ENCODE results near the gene UNCX. TPM values are rescaled to one million over a fixed set of nuclear protein-coding genes. Genes with fewer than 3 reads are reported as not detected.

The UNCX gene
- total and polyA plus RNA-seq, 2 of the 4 experiments (the other 2 are of a cell fraction) = not detected

- DNase-seq = no peak
Measured at GRCh38 chr7:1260244-1260635, 27.6 kb downstream of the UNCX start.

More at GRCh38 chr7:1260244-1260635, 27.6 kb downstream of the UNCX start:
- no peak overlapping the region for H3K4me3 ChIP-seq (ENCODE audit: insufficient read depth, low read depth, low read length)
- no peak overlapping the region for H4K8ac ChIP-seq (ENCODE audit: low read depth in 2 of 2, low read length in 2 of 2)
- H3K9ac ChIP-seq (ENCODE audit: low read depth, low read length) = no peak overlapping the region
- no peaks in the 10 kb centered on the region for H4K20me1 ChIP-seq (ENCODE audit: insufficient read depth, low read length)
- H3K79me1 ChIP-seq (ENCODE audit: low read depth in 1 of 2, low read length in 2 of 2) = no peaks in the 10 kb centered on the region
- H3K23ac ChIP-seq (ENCODE audit: low read depth, low read length) = no peak overlapping the region
- no peak overlapping the region for H3K4me2 ChIP-seq (ENCODE audit: low read depth, low read length)
- TF ChIP-seq ELK1 (IDR thresholded peaks at IDR 0.05; ENCODE audit: borderline replicate concordance, low read depth, low read length) (no peak), MAZ (IDR thresholded peaks at IDR 0.05; ENCODE audit: borderline replicate concordance, low read depth, low read length) (no peak), NFE2L2 (IDR thresholded peaks at IDR 0.05; ENCODE audit: low read depth, low read length) (no peak), FOS (IDR thresholded peaks at IDR 0.05; ENCODE audit: low read depth, low read length) (no peak), CTCF (conservative IDR thresholded peaks at IDR 0.05; ENCODE audit: low read depth, low read length) (no peak), MAFK (IDR thresholded peaks at IDR 0.05; ENCODE audit: low read depth, low read length) (no peak), MXI1 (IDR thresholded peaks at IDR 0.05; ENCODE audit: borderline replicate concordance, low read depth, low read length) (no peak), SMC3 (IDR thresholded peaks at IDR 0.05; ENCODE audit: low read depth, low read length) (no peak), CEBPB (IDR thresholded peaks at IDR 0.05; ENCODE audit: low read depth, low read length) (no peak), POLR2A (IDR thresholded peaks at IDR 0.05; ENCODE audit: low read depth, low read length) (no peak), BHLHE40 (IDR thresholded peaks at IDR 0.05; ENCODE audit: low read depth, low read length) (no peak), RCOR1 (IDR thresholded peaks at IDR 0.05; ENCODE audit: insufficient replicate concordance, low read length) (no peak), RAD21 (IDR thresholded peaks at IDR 0.05; ENCODE audit: low read length) (no peak), CHD1 (IDR thresholded peaks at IDR 0.05; ENCODE audit: low read depth, low read length) (no peak), RFX5 (IDR thresholded peaks at IDR 0.05; ENCODE audit: low read depth, low read length) (no peak), USF2 (IDR thresholded peaks at IDR 0.05; ENCODE audit: low read depth, low read length) (no peak)
- no peak for ATAC-seq (ENCODE audit: low read depth)
- no peak overlapping the region for H4K5ac ChIP-seq (ENCODE audit: low read depth, low read length)
- no peaks in the 10 kb centered on the region for H3K36me3 ChIP-seq (ENCODE audit: control insufficient read depth, insufficient read depth, low read length)
- dilution Hi-C loops (cut with HindIII; ENCODE audit: low sequenced_read_pairs, unreplicated experiment) (no loop called here), intact Hi-C loops (cut with micrococcal nuclease) (no loop called here), in situ Hi-C loops (cut with MboI; ENCODE audit: low sequenced_read_pairs) (no loop called here)
- no TSS peak for BruUV-seq (replicated peaks)
- H3K9me3 ChIP-seq (ENCODE audit: control insufficient read depth, insufficient read depth, low read length) = no peaks in the 10 kb centered on the region
- no peak overlapping the region for H3K4ac ChIP-seq (ENCODE audit: low read depth, low read length)
- H2AFZ ChIP-seq (replicated peaks; ENCODE audit: low read length, poor library complexity) = no peak overlapping the region
- H3K14ac ChIP-seq (replicated peaks; ENCODE audit: low read depth, low read length) = no peak overlapping the region
- no peak overlapping the region for H2BK15ac ChIP-seq (ENCODE audit: low read depth, low read length)
- H3K9me1 ChIP-seq (ENCODE audit: insufficient read depth, low read length) = no peaks in the 10 kb centered on the region
- POLR2A ChIA-PET (ENCODE audit: unreplicated experiment) = no interaction called here
- no peak overlapping the region for H4K91ac ChIP-seq (ENCODE audit: insufficient read depth, low read depth, low read length)
- no peak overlapping the region for H2BK20ac ChIP-seq (ENCODE audit: low read depth, low read length)
- H2AK5ac ChIP-seq (ENCODE audit: low read depth, low read length) = no peak overlapping the region
- WGBS, 2 experiments (ENCODE audit: extremely low coverage in 2 of 2, insufficient read length in 1 of 2) = 50% methylated on average over 14 of the region's 21 CpGs; no CpG with 5 or more reads in 1 of the 2 experiments
- H3K27me3 ChIP-seq (ENCODE audit: control insufficient read depth, insufficient read depth, low read length) = peaks cover 75% of the 10 kb centered on the region
- H3K18ac ChIP-seq (ENCODE audit: low read depth, low read length) = no peak overlapping the region
- H3K4me1 ChIP-seq (ENCODE audit: control insufficient read depth, insufficient read depth, low read length) = no peaks in the 10 kb centered on the region
- H2AK9ac ChIP-seq (replicated peaks; ENCODE audit: low read depth, low read length, poor library complexity) = no peak overlapping the region
- CTCF ChIA-PET = no interaction called here
- no peak overlapping the region for H2BK120ac ChIP-seq (ENCODE audit: low read depth, low read length)
- H3K27ac ChIP-seq (ENCODE audit: insufficient read depth, low read length) = no peak overlapping the region
- no peak overlapping the region for H2BK5ac ChIP-seq (ENCODE audit: low read depth, low read length, poor library complexity, severe bottlenecking)
- H3K56ac ChIP-seq (ENCODE audit: extremely low read depth, insufficient read depth, low read length) = no peak overlapping the region

Data from IMR-90 (cell line).